Breast epithelium (tissue), 3 donors: ENCODE data around the gene PLET1.

Experiments
- POLR2A ChIP-seq: fragments of 450-650 bp; IDR thresholded peaks from one replicate; pipeline ENCODE4 v1.6.1; 2016; ENCODE audit warnings: antibody characterized with exemption, mild to moderate bottlenecking, moderate library complexity
- POLR2AphosphoS5 ChIP-seq, 3 donors: sonication (generic); formaldehyde crosslinking; IDR thresholded peaks; one replicate each; pipeline ENCODE4 v1.6.1; 2017; ENCODE audit warnings: antibody characterized with exemption in 3 of 3
- TF ChIP-seq, protein P1 (sequence below), 3 donors: fragments of 450-650 bp; IDR thresholded peaks; one replicate each; pipeline ENCODE4 v1.5.1; 2016 to 2017; ENCODE audit warnings: antibody characterized with exemption in 3 of 3, mild to moderate bottlenecking in 3 of 3, moderate library complexity in 3 of 3

DNA sequence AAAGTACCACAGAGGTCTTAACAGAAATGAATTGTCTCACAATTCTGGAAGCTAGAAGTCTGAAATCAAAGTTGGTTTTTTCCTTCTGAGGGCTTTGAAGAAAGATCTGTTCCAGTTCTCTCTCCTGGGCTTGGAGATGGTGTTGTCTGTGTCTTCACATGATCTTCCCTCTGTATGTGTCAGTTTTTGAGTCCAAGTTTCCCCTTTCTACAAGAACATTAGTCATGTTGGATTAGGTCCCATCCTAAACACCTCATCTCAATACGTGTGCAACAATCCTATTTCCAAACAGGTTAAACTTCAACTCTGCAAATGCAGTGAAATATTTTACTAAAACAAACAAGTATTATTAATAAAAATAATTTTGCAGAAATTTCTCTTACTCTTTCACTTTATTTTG lies 37.5 kb downstream of the PLET1 start:
- TF ChIP-seq, protein P1, sequence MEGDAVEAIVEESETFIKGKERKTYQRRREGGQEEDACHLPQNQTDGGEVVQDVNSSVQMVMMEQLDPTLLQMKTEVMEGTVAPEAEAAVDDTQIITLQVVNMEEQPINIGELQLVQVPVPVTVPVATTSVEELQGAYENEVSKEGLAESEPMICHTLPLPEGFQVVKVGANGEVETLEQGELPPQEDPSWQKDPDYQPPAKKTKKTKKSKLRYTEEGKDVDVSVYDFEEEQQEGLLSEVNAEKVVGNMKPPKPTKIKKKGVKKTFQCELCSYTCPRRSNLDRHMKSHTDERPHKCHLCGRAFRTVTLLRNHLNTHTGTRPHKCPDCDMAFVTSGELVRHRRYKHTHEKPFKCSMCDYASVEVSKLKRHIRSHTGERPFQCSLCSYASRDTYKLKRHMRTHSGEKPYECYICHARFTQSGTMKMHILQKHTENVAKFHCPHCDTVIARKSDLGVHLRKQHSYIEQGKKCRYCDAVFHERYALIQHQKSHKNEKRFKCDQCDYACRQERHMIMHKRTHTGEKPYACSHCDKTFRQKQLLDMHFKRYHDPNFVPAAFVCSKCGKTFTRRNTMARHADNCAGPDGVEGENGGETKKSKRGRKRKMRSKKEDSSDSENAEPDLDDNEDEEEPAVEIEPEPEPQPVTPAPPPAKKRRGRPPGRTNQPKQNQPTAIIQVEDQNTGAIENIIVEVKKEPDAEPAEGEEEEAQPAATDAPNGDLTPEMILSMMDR (IDR thresholded peaks at IDR 0.05), result no peak
- no peak for TF ChIP-seq POLR2A
- TF ChIP-seq POLR2AphosphoS5 (IDR thresholded peaks at IDR 0.05), result no peak
